Left kidney (tissue), 2 donors: ENCODE data around the gene PIGW. TPM values are rescaled to one million over a fixed set of nuclear protein-coding genes. Genes with fewer than 3 reads are reported as not detected.

Source experiments
- DNase-seq: peaks from one replicate; pipeline ENCODE4 v3.0.0-alpha.2; 2013
- polyA plus RNA-seq: library from polyadenylated mRNA; unstranded; fragments of 120-200 nt; gene quantifications from one replicate; pipeline ENCODE4 v1.2.1, GENCODE V29; 2013; ENCODE audit not compliant: insufficient read length

PIGW gene
- polyA plus RNA-seq, 1 donor: 17.4 TPM

GRCh38 chr17:36545077-36545464 lies 10.3 kb downstream of the PIGW start:
- DNase-seq: no peak

GRCh38 chr17:36545465-36546417 lies 11.0 kb downstream of the PIGW start:
- DNase-seq: peak; percentile 97

GRCh38 chr17:36546418-36547093 lies 11.8 kb downstream of the PIGW start:
- DNase-seq: no peak

DNA sequence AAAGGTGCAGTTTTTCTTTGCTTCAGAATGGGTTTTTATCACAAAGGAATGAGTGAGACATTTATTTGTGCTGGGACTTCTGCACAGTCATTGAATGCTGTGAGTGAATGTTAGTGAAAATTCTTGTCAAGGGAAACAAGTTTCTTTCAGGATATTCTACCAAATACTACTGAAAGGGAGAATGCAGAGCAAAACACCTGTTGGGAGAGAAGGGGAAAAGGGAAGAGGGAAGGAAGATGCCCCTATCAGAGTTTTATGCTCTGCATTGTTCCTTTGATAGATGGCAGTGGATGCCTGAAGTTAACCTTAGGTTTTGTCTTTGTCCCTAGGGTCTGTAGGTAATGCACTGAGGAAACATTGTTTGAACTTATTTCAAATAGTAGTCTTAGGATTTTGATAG lies 13.0 kb downstream of the PIGW start:
- no peak for DNase-seq

GRCh38 chr17:36550491-36551417 lies 16.0 kb downstream of the PIGW start:
- no peak for DNase-seq

DNA sequence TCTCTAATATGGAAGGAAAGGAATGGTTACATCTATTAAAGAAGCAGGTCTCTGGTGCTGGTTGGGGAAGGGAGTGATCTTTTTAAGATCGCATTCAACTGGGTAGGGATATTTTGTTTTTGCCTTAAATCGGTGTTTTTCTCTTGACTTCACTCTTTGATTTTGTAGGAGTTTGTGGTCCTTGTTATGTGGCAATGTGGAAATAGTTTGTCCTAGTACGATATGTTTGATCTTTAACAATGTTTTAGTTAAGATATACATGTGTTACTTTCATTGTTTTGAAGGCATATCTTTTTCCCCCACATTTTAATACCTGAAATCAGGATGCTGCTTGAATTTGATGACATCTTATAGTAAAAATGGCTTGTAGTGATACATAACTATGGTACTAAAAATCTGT lies 18.7 kb downstream of the PIGW start:
- DNase-seq: no peak

DNA sequence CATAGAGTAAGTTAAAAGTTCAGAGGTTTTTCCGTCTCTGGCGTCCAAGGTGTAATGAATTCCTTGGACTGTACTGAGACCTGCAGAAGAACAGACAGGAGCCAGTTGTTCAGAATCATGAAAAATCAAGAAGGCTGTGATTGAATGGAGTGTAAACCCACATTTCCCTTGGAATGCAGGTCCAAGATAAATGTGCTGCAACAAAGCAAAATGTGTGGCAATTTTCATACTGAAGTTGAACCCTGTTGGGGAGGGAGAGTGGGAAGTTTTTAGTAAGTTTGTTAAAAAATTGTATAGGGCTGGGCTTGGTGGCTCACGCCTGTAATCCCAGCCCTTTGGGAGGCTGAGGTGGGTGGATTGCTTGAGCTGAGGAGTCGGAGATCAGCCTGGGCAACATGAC lies 31.3 kb downstream of the PIGW start:
- no peak for DNase-seq

- DNase-seq: no peak
These were observed 40.2 kb downstream of the PIGW start for GRCh38 chr17:36575028-36575427.

GRCh38 chr17:36576793-36577192 lies 42.0 kb downstream of the PIGW start:
- no peak for DNase-seq

- no peak for DNase-seq
These were observed 43.9 kb downstream of the PIGW start for GRCh38 chr17:36578671-36579070.

GRCh38 chr17:36583787-36584186 lies 49.0 kb downstream of the PIGW start:
- DNase-seq: no peak

DNA sequence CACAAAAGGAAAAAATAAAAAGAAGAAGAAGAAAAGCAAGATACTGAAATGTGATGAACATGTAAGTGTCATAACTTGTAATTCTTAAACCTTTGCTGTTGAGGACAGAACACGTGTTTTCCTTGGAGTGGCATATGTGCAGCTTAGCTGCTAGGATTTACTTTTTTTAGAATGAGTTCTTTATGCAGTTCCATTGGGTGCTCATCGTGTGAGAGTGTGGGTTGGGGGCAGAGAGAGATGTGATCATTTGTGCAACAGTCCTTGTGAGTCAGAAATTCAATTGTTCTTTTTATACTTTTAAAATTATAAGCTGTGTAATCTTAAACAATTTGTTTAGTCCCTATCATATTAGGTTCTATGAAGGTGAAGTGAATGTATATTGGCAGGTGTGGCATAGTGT lies 51.4 kb downstream of the PIGW start:
- no peak for DNase-seq

Other genes starting within 250 kb of the PIGW start
- gene TBC1D3G, start 211.1 kb upstream of the PIGW start, polyA plus RNA-seq: not detected
- gene TBC1D3H, start 146.6 kb upstream of the PIGW start, polyA plus RNA-seq: not detected
- 72.3 TPM for gene ZNHIT3, start 48.3 kb upstream of the PIGW start, polyA plus RNA-seq
- 70.1 TPM for gene MYO19, start 119 bp upstream of the PIGW start, polyA plus RNA-seq
- gene GGNBP2, start 9.9 kb downstream of the PIGW start, polyA plus RNA-seq: 112 TPM
- gene DHRS11, start 56.9 kb downstream of the PIGW start, polyA plus RNA-seq: 28.8 TPM
- 4.0 TPM for gene MRM1, start 66.6 kb downstream of the PIGW start, polyA plus RNA-seq